ENCODE measurements around the gene IL17RE.

The IL17RE gene

DNA sequence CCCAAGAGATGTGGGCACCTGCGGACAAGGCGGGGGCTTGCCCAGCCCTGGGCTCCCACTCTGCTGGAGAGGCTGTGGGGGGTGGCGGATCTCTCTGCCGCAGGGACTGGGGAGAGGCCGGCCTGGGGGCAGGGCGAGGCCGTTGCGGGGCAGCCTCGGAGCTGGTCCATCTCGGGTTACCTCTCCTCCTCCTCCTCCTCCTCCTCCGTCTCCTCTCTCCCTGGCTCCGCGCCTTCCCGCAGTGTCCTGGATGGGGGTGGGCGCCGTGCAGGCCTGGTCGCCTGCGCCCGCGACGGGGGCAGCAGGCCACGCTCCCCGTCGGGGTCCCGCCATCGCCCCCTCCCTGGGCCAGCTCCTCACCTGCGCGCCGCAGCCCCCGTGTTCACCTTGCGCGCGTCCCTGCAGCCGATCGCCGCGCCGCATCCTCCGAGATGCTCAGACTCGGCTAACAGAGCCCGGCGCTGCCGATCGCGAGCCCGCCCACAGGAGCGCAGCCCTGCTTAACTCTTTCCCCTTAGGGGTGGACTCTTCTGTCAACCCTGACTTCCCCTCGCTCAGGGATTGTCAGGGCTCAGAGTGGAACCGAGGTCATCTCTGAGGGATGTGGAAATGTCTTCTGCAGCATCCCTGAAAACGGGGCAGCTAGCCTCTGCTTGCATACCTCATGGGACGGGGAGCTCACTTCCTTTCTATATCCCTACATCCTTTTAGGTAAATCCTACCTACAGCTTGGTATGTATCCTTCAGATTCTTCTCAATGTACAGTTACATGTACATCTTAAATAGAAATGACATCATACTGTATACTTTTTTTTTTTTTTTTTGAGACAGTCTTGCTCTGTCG lies 49.5 kb downstream of the IL17RE start, which contains the start of gene PRRT3 (continued):
- TF ChIP-seq KLF16 (tag by site-specific recombination; IDR thresholded peaks at IDR 0.05) = peak; percentile 68
- TF ChIP-seq, protein P1, sequence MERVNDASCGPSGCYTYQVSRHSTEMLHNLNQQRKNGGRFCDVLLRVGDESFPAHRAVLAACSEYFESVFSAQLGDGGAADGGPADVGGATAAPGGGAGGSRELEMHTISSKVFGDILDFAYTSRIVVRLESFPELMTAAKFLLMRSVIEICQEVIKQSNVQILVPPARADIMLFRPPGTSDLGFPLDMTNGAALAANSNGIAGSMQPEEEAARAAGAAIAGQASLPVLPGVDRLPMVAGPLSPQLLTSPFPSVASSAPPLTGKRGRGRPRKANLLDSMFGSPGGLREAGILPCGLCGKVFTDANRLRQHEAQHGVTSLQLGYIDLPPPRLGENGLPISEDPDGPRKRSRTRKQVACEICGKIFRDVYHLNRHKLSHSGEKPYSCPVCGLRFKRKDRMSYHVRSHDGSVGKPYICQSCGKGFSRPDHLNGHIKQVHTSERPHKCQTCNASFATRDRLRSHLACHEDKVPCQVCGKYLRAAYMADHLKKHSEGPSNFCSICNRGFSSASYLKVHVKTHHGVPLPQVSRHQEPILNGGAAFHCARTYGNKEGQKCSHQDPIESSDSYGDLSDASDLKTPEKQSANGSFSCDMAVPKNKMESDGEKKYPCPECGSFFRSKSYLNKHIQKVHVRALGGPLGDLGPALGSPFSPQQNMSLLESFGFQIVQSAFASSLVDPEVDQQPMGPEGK (tag by site-specific recombination; IDR thresholded peaks at IDR 0.05) = peak; percentile 72
- no peak for TF ChIP-seq ZNF701 (tag by site-specific recombination; IDR thresholded peaks at IDR 0.05)
- no peak for TF ChIP-seq ZNF184 (tag by site-specific recombination; IDR thresholded peaks at IDR 0.05)
- no peak for TF ChIP-seq ZNF501 (tag by site-specific recombination; IDR thresholded peaks at IDR 0.05)
- no peak for TF ChIP-seq ZNF433 (tag by site-specific recombination; IDR thresholded peaks at IDR 0.05; ENCODE audit: low read depth)
- TF ChIP-seq ZNF391 (tag by site-specific recombination; IDR thresholded peaks at IDR 0.05; ENCODE audit: borderline replicate concordance, low read depth) = peak; percentile 66; the same call in 1 of the 2 replicates
- TF ChIP-seq ZNF10 (tag by site-specific recombination; IDR thresholded peaks at IDR 0.05) = 0 out of 2 replicates have a peak, but pooled peaks have one; percentile 57
- TF ChIP-seq SP7 (tag by site-specific recombination; IDR thresholded peaks at IDR 0.05) = peak; percentile 63
- TF ChIP-seq, protein P2, sequence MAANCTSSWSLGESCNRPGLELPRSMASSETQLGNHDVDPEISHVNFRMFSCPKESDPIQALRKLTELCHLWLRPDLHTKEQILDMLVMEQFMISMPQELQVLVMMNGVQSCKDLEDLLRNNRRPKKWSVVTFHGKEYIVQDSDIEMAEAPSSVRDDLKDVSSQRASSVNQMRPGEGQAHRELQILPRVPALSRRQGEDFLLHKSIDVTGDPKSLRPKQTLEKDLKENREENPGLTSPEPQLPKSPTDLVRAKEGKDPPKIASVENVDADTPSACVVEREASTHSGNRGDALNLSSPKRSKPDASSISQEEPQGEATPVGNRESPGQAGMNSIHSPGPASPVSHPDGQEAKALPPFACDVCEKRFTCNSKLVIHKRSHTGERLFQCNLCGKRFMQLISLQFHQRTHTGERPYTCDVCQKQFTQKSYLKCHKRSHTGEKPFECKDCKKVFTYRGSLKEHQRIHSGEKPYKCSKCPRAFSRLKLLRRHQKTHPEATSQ (tag by site-specific recombination; IDR thresholded peaks at IDR 0.05) = no peak
- TF ChIP-seq ZNF654 (tag by site-specific recombination; IDR thresholded peaks at IDR 0.05; ENCODE audit: low read depth) = no peak
- no peak for TF ChIP-seq ZNF792 (tag by site-specific recombination; IDR thresholded peaks at IDR 0.05)
- peak; percentile 73 for TF ChIP-seq ZNF629 (tag by site-specific recombination; IDR thresholded peaks at IDR 0.05)
- no peak for TF ChIP-seq ZNF274 (IDR thresholded peaks at IDR 0.05; ENCODE audit: low read length)
- no peak for TF ChIP-seq ZNF274 (tag by site-specific recombination; IDR thresholded peaks at IDR 0.05; ENCODE audit: borderline replicate concordance)
- TF ChIP-seq ZNF621 (tag by site-specific recombination; IDR thresholded peaks at IDR 0.05) = no peak
- TF ChIP-seq ZNF626 (tag by site-specific recombination; IDR thresholded peaks at IDR 0.05) = no peak
- TF ChIP-seq GLIS1 (tag by site-specific recombination; IDR thresholded peaks at IDR 0.05) = peak; percentile 94
- TF ChIP-seq ZNF776 (tag by site-specific recombination; IDR thresholded peaks at IDR 0.05; ENCODE audit: borderline replicate concordance) = no peak
- TF ChIP-seq, protein P3, sequence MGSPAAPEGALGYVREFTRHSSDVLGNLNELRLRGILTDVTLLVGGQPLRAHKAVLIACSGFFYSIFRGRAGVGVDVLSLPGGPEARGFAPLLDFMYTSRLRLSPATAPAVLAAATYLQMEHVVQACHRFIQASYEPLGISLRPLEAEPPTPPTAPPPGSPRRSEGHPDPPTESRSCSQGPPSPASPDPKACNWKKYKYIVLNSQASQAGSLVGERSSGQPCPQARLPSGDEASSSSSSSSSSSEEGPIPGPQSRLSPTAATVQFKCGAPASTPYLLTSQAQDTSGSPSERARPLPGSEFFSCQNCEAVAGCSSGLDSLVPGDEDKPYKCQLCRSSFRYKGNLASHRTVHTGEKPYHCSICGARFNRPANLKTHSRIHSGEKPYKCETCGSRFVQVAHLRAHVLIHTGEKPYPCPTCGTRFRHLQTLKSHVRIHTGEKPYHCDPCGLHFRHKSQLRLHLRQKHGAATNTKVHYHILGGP (tag by site-specific recombination; IDR thresholded peaks at IDR 0.05) = no peak
- no peak for TF ChIP-seq OVOL3 (tag by site-specific recombination; IDR thresholded peaks at IDR 0.05)
- TF ChIP-seq ZSCAN23 (tag by site-specific recombination; IDR thresholded peaks at IDR 0.05) = peak; percentile 54; the same call in 1 of the 2 replicates
- TF ChIP-seq, protein P4, sequence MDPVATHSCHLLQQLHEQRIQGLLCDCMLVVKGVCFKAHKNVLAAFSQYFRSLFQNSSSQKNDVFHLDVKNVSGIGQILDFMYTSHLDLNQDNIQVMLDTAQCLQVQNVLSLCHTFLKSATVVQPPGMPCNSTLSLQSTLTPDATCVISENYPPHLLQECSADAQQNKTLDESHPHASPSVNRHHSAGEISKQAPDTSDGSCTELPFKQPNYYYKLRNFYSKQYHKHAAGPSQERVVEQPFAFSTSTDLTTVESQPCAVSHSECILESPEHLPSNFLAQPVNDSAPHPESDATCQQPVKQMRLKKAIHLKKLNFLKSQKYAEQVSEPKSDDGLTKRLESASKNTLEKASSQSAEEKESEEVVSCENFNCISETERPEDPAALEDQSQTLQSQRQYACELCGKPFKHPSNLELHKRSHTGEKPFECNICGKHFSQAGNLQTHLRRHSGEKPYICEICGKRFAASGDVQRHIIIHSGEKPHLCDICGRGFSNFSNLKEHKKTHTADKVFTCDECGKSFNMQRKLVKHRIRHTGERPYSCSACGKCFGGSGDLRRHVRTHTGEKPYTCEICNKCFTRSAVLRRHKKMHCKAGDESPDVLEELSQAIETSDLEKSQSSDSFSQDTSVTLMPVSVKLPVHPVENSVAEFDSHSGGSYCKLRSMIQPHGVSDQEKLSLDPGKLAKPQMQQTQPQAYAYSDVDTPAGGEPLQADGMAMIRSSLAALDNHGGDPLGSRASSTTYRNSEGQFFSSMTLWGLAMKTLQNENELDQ (tag by site-specific recombination; IDR thresholded peaks at IDR 0.05; ENCODE audit: low read depth) = no peak
- no peak for TF ChIP-seq ZNF223 (tag by site-specific recombination; IDR thresholded peaks at IDR 0.05)
- TF ChIP-seq SCRT2 (tag by site-specific recombination; IDR thresholded peaks at IDR 0.05) = no peak
- no peak for TF ChIP-seq ZNF140 (tag by site-specific recombination; IDR thresholded peaks at IDR 0.05)
- TF ChIP-seq ZNF596 (tag by site-specific recombination; IDR thresholded peaks at IDR 0.05) = 0 out of 2 replicates have a peak, but pooled peaks have one; percentile 24
- TF ChIP-seq REPIN1 (tag by site-specific recombination; IDR thresholded peaks at IDR 0.05; ENCODE audit: low read depth) = peak; percentile 29; the same call in 1 of the 2 replicates
- TF ChIP-seq EGR2 (tag by site-specific recombination; IDR thresholded peaks at IDR 0.05; ENCODE audit: low read depth) = peak; percentile 88
- peak; percentile 79; the same call in 1 of the 2 replicates for TF ChIP-seq ZNF121 (tag by site-specific recombination; IDR thresholded peaks at IDR 0.05)
- TF ChIP-seq, protein P5, sequence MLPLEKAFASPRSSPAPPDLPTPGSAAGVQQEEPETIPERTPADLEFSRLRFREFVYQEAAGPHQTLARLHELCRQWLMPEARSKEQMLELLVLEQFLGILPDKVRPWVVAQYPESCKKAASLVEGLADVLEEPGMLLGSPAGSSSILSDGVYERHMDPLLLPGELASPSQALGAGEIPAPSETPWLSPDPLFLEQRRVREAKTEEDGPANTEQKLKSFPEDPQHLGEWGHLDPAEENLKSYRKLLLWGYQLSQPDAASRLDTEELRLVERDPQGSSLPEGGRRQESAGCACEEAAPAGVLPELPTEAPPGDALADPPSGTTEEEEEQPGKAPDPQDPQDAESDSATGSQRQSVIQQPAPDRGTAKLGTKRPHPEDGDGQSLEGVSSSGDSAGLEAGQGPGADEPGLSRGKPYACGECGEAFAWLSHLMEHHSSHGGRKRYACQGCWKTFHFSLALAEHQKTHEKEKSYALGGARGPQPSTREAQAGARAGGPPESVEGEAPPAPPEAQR (tag by site-specific recombination; IDR thresholded peaks at IDR 0.05) = no peak
- TF ChIP-seq KLF7 (tag by site-specific recombination; IDR thresholded peaks at IDR 0.05; ENCODE audit: borderline replicate concordance) = no peak
- 0 out of 2 replicates have a peak, but pooled peaks have one; percentile 63 for TF ChIP-seq ZNF561 (tag by site-specific recombination; IDR thresholded peaks at IDR 0.05; ENCODE audit: borderline replicate concordance)
